K562 (cell line): ENCODE measurements around the gene CNOT6. TPM values are rescaled to one million over a fixed set of nuclear protein-coding genes. Genes with fewer than 3 reads are reported as not detected.

Source experiments
- CBFA2T3 ChIP-seq: fragments of 450-650 bp; IDR thresholded peaks from 2 replicates; pipeline ENCODE4 v1.6.1; 2017
- CC2D1A ChIP-seq: fragments of 450-650 bp; IDR thresholded peaks from 2 replicates; pipeline ENCODE4 v1.6.1; 2017; ENCODE audit warnings: mild to moderate bottlenecking
- ESRRB ChIP-seq: fragments of 250-450 bp; sonication (Bioruptor Pico); IDR thresholded peaks from 2 replicates; pipeline ENCODE4 v1.5.0; 2020; ENCODE audit warnings: mild to moderate bottlenecking, moderate library complexity, borderline replicate concordance
- ETV5 ChIP-seq: sonication (generic); formaldehyde crosslinking; IDR thresholded peaks from 2 replicates; pipeline ENCODE4 v1.4.0; 2020; ENCODE audit warnings: low read depth, mild to moderate bottlenecking, missing genetic modification reagents
- HDAC1 ChIP-seq, 2 experiments: fragments of 450-650 bp; IDR thresholded peaks; 2 replicates each; pipeline ENCODE4 v1.6.1; 2016 to 2017; ENCODE audit warnings: inconsistent platforms in 1 of 2, mild to moderate bottlenecking in 1 of 2, moderate library complexity in 1 of 2
- HNRNPUL1 ChIP-seq: fragments of 200-400 bp; formaldehyde crosslinking; IDR thresholded peaks from 2 replicates; pipeline ENCODE4 v1.6.1; 2017; ENCODE audit warnings: low read length
- KAT7 ChIP-seq: sonication (generic); formaldehyde crosslinking; IDR thresholded peaks from 2 replicates; pipeline ENCODE4 v1.8.0; 2022; ENCODE audit warnings: missing genetic modification reagents, mild to moderate bottlenecking, borderline replicate concordance
- NFE2 ChIP-seq: IDR thresholded peaks from 2 replicates; pipeline ENCODE4 v1.6.1; 2014; ENCODE audit warnings: antibody characterized with exemption, low read depth
- RAD51 ChIP-seq: fragments of 450-650 bp; IDR thresholded peaks from 2 replicates; pipeline ENCODE4 v1.7.1; 2016; ENCODE audit warnings: low read depth, mild to moderate bottlenecking, borderline replicate concordance
- SMARCA5 ChIP-seq: fragments of 450-650 bp; IDR thresholded peaks from 2 replicates; pipeline ENCODE4 v1.6.1; 2016
- TAF15 ChIP-seq: fragments of 200-400 bp; formaldehyde crosslinking; IDR thresholded peaks from 2 replicates; pipeline ENCODE4 v1.6.1; 2017; ENCODE audit warnings: mild to moderate bottlenecking, low read depth, low read length, moderate library complexity
- TRIM24 ChIP-seq, 2 experiments: fragments of 450-650 bp; IDR thresholded peaks; 2 replicates each; pipeline ENCODE4 v1.6.1; 2016
- ZBTB17 ChIP-seq: fragments of 450-650 bp; formaldehyde crosslinking; IDR thresholded peaks from 2 replicates; pipeline ENCODE4 v1.4.0; 2020; ENCODE audit warnings: mild to moderate bottlenecking
- ZBTB7A ChIP-seq: IDR thresholded peaks from 2 replicates; pipeline ENCODE4 v1.6.1; 2011; ENCODE audit warnings: low read depth, mild to moderate bottlenecking, low read length, moderate library complexity, borderline replicate concordance; ENCODE audit not compliant: control insufficient read depth
- ZNF830 ChIP-seq: fragments of 250-450 bp; sonication (Bioruptor Pico); IDR thresholded peaks from 2 replicates; pipeline ENCODE4 v1.5.0; 2021; ENCODE audit warnings: mild to moderate bottlenecking
- polyA plus RNA-seq, 8 experiments: library from polyadenylated mRNA; depleted of rRNA in 4 of 8; stranded (reverse) in 5 of 8; unstranded in 3 of 8; fragments of >200 nt; fragmentation: Nextera tagmentation in 2 of 8; fragmentation: Illumina TruSeq in 1 of 8; extraction: Ambion mirVana in 2 of 8; extraction: Trizol in 1 of 8; gene quantifications; 2 replicates each; pipeline versions ENCODE4 v1.2.1 to v1.2.3, GENCODE V29; 2011 to 2014; ENCODE audit warnings: inconsistent platforms in 1 of 8, missing spikeins in 1 of 8
- total RNA-seq, 7 experiments: library from RNA; depleted of rRNA in 6 of 7; stranded (reverse); fragments of >200 nt in 6 of 7; fragmentation: Illumina TruSeq in 2 of 7; extraction: Trizol in 2 of 7; gene quantifications; 2 replicates each; pipeline versions ENCODE4 v1.2.1 to v1.2.3, GENCODE V29; 2011 to 2021; ENCODE audit warnings: low replicate concordance in 1 of 7
- TF ChIP-seq, protein P1 (sequence below): fragments of 450-650 bp; IDR thresholded peaks from 2 replicates; pipeline ENCODE4 v1.6.1; 2016; ENCODE audit warnings: antibody characterized with exemption
- TF ChIP-seq, protein P2 (sequence below): IDR thresholded peaks from 2 replicates; pipeline ENCODE4 v1.6.1; 2014; ENCODE audit warnings: antibody characterized with exemption

Gene CNOT6
- total and polyA plus RNA-seq, 9 of the 15 experiments (the other 6 are each of a cell fraction or from before 2014, with no cell fraction given), result 4.9 to 32.4 (median 14.0) TPM

DNA sequence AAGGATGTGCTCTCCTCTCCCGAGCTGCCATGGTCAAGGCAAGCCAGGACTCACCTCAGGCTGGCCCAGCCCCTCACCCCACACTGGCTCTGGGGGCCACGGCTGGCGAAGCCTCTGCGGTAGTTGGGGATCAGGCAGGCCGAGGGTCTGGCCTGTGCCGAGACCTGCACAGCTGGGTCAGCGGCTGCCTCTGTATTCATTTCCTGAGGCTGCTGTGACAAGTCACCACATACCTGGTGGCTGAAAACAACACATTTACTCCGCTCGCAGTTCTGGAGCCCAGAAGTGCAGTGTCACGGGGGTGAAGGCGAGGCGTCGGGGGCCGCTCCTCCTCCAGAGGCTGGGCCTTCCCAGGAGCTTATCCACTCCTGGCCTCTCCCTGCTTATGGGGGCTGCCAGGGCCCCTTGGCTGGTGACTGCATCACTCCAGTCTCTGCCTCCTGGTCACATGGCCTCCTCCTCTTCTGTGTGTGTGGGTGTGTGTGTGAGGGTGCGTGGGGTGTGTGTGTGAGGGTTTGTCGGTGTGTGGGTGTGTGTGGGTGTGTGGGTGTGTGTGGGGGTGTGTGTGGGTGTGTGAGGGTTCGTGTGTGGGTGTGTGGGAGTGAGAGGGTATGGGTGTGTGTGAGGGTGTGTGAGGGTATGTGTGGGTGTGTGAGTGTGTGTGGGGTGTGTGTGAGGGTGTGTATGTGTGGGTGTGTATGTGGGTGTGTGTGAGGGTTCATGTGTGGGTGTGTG is 100.3 kb downstream of the CNOT6 start (continued):
- TF ChIP-seq TAF15 (no peak), ETV5 (CRISPR knock-in tag) (no peak), CBFA2T3 (peak; percentile 46), NFE2 (peak; percentile 78), ZBTB17 (CRISPR knock-in tag) (no peak), TRIM24 (IDR thresholded peaks at IDR 0.05) (peak; percentile 94 to 99), ESRRB (CRISPR knock-in tag) (no peak), RAD51 (peak; percentile 13; the same call in 1 of the 2 replicates), ZNF830 (CRISPR knock-in tag) (no peak), HDAC1 (IDR thresholded peaks at IDR 0.05) (peak in 1 of 2 experiments; percentile 72; a peak in 2 of 4 replicates), KAT7 (CRISPR knock-in tag) (no peak), SMARCA5 (peak; percentile 80), HNRNPUL1 (peak; percentile 91; the same call in 1 of the 2 replicates), CC2D1A (peak; percentile 62; the same call in 1 of the 2 replicates), ZBTB7A (peak; percentile 43; the same call in 1 of the 2 replicates)
- TF ChIP-seq, protein P1, sequence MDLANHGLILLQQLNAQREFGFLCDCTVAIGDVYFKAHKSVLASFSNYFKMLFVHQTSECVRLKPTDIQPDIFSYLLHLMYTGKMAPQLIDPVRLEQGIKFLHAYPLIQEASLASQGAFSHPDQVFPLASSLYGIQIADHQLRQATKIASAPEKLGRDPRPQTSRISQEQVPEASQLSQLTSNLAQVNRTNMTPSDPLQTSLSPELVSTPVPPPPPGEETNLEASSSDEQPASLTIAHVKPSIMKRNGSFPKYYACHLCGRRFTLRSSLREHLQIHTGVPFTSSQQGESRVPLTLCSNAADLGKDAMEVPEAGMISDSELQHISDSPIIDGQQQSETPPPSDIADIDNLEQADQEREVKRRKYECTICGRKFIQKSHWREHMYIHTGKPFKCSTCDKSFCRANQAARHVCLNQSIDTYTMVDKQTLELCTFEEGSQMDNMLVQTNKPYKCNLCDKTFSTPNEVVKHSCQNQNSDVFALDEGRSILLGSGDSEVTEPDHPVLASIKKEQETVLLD, result peak; percentile 61; the same call in 1 of the 2 replicates
- TF ChIP-seq, protein P2, sequence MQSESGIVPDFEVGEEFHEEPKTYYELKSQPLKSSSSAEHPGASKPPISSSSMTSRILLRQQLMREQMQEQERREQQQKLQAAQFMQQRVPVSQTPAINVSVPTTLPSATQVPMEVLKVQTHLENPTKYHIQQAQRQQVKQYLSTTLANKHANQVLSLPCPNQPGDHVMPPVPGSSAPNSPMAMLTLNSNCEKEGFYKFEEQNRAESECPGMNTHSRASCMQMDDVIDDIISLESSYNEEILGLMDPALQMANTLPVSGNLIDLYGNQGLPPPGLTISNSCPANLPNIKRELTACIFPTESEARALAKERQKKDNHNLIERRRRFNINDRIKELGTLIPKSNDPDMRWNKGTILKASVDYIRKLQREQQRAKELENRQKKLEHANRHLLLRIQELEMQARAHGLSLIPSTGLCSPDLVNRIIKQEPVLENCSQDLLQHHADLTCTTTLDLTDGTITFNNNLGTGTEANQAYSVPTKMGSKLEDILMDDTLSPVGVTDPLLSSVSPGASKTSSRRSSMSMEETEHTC, result no peak
